ENCODE results near the gene CDC25C. TPM values are rescaled to one million over a fixed set of nuclear protein-coding genes. Genes with fewer than 3 reads are reported as not detected.
A peak's percentile ranks its signal among the peaks of the same experiment; 100 is the strongest.
"Not testable (repeated sequence)": the region's sequence is repeated elsewhere in the genome, so short reads cannot be mapped to it uniquely, and the experiment has no call there.

Gene CDC25C
- total RNA-seq, 1 experiment from 2014 or later: 13.4 TPM

DNA sequence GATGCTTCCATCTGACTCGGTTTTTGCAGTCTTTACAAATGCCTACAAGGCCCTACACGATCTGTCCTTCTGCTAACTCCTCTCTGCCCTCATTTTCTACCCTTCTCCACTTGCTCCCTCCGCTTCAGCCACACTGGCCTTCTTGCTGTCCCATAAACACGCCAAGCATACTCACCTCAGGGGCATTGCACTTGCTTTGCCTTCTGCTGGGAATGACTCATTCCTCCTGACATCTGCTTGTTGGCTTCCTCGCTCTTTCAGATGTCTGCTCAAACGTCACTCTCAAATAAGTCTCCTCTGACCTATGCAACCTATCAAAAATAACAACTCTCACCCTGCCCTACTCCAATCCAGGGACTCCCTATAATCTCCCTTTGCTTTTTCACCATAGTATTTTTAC is 28.2 kb downstream of the CDC25C start:
- in situ Hi-C loops (cut with HindIII; ENCODE audit: low pct_unique_long_range_greater_than_20kb, low sequenced_read_pairs): no loop called here

DNA sequence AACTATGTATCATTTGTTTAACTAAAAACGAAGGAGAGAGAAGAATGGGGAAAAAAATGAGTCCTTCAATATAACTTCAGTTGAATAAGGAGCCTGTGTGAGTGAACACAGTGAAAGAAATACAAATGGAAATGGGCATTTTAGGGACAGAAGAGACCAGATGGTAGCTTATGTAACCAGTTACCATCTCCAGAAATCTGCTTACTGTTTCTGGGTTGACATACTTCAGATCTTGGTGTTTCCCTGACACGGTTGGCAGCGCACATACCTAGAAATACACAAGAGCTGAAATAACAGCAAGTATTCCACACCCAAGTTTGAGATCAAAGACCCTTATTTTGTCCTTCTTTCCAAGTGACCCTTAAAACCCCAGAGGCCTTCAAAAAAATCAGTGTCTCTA is 42.3 kb downstream of the CDC25C start:
- DNase-seq (ENCODE audit: low read depth): no peak
- in situ Hi-C loops (cut with HindIII; ENCODE audit: low pct_unique_long_range_greater_than_20kb, low sequenced_read_pairs): no loop called here

More for the DNA sequence above, 28.2 kb downstream of the CDC25C start:
- no peak for DNase-seq (ENCODE audit: low read depth)

DNA sequence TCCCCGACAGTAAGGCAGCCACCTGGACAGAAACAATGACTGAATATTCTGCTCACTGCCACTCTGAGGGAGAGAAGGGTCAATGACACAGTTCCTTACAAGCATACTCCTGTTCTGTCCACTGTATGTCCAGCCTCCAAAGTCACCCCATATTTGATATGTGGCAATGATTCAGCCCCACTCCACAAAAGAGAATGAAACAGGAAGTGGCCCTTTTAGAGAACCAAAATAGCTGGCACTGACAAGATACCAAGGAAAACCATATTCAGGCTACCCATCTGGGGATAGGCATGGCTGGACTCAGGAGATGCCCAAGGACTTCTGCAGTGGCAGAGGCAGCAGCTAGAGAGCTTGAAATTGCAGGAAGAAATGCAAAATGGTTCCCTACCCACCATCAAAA is 44.4 kb downstream of the CDC25C start:
- in situ Hi-C loops (cut with HindIII; ENCODE audit: low pct_unique_long_range_greater_than_20kb, low sequenced_read_pairs): no loop called here

GRCh38 chr5:138282920-138283742 is 48.5 kb downstream of the CDC25C start:
- in situ Hi-C loops (cut with HindIII; ENCODE audit: low pct_unique_long_range_greater_than_20kb, low sequenced_read_pairs): no loop called here
- peak; percentile 15 for DNase-seq (ENCODE audit: low read depth)

More for the DNA sequence above, 44.4 kb downstream of the CDC25C start:
- no peak for DNase-seq (ENCODE audit: low read depth)

DNA sequence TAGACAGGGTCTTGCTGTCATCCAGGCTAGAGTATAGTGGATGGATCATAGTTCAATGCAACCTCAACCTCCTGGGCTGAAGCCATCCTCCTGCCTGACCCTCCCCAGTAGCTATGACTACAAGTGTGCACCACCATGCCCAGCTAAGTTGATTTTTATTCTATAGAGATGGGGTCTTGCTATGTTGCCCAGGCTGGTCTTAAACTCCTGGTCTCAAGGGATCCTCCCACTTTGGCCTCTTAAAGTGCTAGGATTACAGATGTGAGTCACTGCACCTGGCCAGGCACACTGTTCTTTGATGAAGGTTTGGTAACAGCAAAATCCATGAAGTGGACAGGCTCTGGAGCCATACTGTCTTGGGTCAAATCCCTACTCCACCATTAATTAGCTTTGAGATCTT is 50.7 kb downstream of the CDC25C start:
- in situ Hi-C loops (cut with HindIII; ENCODE audit: low pct_unique_long_range_greater_than_20kb, low sequenced_read_pairs): no loop called here
- DNase-seq (ENCODE audit: low read depth): no peak

DNA sequence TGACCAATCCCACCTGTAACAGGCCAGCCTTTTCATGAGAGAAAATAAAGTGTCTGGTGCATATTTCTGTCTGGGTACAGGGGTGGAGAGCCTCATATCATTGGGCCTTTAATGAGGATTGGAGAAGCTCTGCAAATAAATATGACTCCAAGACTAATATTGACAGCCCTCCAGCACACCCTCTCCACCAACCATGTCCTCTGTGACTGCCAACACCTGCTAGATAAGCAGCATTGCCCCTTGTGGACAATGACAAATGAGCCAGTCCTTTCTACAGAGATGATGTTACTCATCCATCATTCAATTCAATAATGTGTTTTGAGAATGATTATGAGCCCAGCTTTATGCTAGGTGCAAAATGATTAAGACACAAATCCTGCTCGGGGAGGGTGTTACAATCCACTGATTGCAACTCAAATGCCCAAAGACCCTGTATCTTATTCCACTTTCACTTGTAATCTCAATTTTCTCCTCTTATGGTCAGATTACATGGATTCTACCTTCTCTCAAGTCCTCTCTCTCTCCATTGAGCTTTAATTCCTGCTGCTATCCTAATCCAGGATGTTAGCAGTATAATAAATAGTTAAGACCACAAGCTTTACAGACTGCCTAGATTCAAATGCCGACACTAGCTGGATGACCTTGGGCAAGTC is 55.1 kb downstream of the CDC25C start:
- DNase-seq (ENCODE audit: low read depth): no peak
- in situ Hi-C loops (cut with HindIII; ENCODE audit: low pct_unique_long_range_greater_than_20kb, low sequenced_read_pairs): no loop called here

- in situ Hi-C loops (cut with HindIII; ENCODE audit: low pct_unique_long_range_greater_than_20kb, low sequenced_read_pairs): no loop called here
- DNase-seq (ENCODE audit: low read depth): no peak
These were observed 55.7 kb downstream of the CDC25C start for GRCh38 chr5:138275895-138276294.

- in situ Hi-C loops (cut with HindIII; ENCODE audit: low pct_unique_long_range_greater_than_20kb, low sequenced_read_pairs): no loop called here
- DNase-seq (ENCODE audit: low read depth): no peak
These were observed 56.2 kb downstream of the CDC25C start for GRCh38 chr5:138275379-138275782.

GRCh38 chr5:138274189-138274853 is 57.3 kb downstream of the CDC25C start, which contains the start of gene GFRA3:
GFRA3 (minus strand) TSS chr5:138274621; CDS start chr5:138274424, 197 bp downstream.
- DNase-seq (ENCODE audit: low read depth): no peak
- in situ Hi-C loops (cut with HindIII; ENCODE audit: low pct_unique_long_range_greater_than_20kb, low sequenced_read_pairs): no loop called here

DNA sequence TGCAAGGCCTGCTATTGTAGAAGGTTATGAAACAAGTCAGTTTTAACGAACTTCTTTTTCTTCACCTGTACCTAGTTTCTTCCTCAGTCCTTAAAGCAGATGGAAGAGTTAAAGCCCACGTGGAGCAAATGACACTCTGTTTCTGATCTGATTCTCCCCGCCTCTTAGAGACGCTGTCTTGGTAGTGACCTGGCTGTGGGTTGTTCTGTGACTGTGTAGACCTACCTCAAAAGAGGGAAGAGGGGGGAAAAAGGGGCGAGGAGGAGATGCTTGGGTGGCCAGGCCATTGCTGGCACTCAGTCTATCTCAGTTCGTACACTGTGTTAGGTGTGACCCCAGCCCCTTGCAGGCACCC is 57.8 kb downstream of the CDC25C start:
- no peak for DNase-seq (ENCODE audit: low read depth)
- in situ Hi-C loops (cut with HindIII; ENCODE audit: low pct_unique_long_range_greater_than_20kb, low sequenced_read_pairs): no loop called here

DNA sequence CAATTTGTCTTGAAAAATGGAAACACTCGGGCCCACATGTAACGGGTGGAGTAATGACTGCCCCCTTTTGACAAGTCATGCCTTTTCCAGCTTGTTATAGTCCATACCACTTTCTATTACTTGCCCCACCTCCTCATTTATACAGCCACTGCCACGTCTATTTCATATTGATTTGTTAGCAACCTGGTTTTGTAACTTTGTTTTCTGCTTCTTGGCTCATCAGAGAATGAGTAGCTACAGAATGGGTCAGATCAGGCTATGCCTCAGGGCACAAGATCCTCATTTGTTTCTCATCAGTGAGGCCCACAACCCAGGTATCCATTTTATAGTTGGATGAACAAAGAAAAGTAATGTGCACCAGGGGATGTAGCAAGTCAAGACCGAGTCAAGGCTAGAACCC is 58.9 kb downstream of the CDC25C start:
- no peak for DNase-seq (ENCODE audit: low read depth)
- in situ Hi-C loops (cut with HindIII; ENCODE audit: low pct_unique_long_range_greater_than_20kb, low sequenced_read_pairs): no loop called here

DNA sequence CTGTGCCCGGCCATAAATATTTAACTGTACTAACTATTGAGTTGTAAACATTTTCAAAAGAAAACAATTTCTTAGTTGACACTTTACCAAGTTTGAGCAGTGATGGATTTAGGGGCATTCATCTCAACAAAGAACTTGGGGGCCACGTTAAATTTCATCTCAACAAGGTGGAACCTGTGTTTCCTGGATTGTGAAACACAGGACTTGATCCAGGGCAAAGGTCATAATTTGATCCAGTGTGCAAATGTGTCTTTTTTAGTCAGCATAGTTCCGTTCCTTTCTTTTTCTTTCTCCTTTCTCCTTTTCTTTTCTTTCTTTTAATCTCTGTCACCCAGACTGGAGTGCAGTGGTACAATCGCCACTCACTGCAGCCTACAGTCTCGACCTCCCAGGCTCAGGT is 60.3 kb downstream of the CDC25C start:
- DNase-seq (ENCODE audit: low read depth): no peak
- in situ Hi-C loops (cut with HindIII; ENCODE audit: low pct_unique_long_range_greater_than_20kb, low sequenced_read_pairs): no loop called here

GRCh38 chr5:138264183-138264582 is 67.4 kb downstream of the CDC25C start:
- in situ Hi-C loops (cut with HindIII; ENCODE audit: low pct_unique_long_range_greater_than_20kb, low sequenced_read_pairs): no loop called here
- no peak for DNase-seq (ENCODE audit: low read depth)

DNA sequence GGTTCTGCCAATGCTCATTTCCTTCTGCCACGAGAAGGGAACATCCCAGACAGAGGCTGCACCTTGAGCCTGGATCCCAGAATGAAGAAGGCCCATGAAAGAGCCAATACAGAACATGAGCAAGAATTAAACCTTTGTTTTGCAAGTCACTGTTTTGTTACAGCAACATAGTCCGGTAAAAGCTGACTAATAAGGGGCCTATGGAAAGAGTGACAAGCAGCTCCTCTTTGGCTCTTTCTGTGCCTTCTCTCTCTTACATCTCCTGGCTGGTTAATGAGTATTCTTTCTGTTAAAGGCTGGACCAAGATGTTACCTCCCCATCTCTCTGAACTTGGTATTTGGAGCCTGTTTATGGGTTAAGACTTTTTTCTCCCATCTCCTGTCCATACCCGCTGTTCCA is 68.0 kb downstream of the CDC25C start:
- no peak for DNase-seq (ENCODE audit: low read depth)
- in situ Hi-C loops (cut with HindIII; ENCODE audit: low pct_unique_long_range_greater_than_20kb, low sequenced_read_pairs): no loop called here

DNA sequence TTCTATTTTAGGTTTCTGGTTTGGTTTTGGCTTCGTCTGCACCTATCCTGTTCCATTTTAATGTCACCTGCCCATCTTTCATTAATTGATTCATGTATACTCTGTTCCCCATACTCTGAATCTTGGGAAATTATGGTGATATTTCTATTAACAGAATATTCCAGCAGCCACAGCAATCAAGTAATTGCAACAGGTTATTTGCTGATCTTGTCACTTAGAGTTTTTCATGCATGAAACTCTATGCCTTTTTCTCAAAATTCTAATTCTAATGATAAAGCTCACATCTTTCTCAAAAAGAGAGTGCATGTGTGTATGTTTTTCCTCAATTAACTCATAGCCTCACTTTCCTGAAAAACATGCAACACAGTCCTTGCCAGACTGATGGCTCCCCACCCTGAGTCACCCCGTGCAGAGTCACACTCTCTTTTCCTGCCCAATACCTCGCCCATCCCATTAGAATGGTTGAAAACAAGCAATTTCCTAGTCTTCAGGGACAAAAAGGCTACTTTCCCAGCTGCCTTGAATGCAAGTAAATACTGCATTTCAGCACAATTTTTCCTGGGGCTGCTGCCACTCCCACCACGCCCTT is 72.8 kb downstream of the CDC25C start:
- DNase-seq (ENCODE audit: low read depth): no peak
- in situ Hi-C loops (cut with HindIII; ENCODE audit: low pct_unique_long_range_greater_than_20kb, low sequenced_read_pairs): no loop called here

DNA sequence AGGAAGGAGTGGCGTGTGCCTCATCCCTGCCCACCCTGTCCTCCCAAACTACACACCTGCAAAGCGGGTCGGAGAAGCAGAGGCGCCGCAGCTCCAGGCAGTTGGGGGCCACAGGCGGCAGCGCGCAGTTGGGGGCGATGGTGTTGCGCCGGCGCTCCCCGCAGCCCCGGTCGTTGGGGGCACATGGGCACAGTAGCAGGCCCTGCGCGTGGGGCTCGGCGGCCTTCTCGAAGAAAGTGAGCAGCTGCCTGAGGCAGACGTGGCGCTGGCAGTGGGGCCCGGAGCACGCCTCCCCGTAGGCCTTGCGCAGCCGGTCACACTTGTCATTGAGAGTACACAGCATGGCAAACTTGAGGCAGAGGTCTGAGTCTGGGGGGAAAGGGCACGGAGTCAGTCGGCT is 74.0 kb downstream of the CDC25C start:
- in situ Hi-C loops (cut with HindIII; ENCODE audit: low pct_unique_long_range_greater_than_20kb, low sequenced_read_pairs): no loop called here
- no peak for DNase-seq (ENCODE audit: low read depth)

DNA sequence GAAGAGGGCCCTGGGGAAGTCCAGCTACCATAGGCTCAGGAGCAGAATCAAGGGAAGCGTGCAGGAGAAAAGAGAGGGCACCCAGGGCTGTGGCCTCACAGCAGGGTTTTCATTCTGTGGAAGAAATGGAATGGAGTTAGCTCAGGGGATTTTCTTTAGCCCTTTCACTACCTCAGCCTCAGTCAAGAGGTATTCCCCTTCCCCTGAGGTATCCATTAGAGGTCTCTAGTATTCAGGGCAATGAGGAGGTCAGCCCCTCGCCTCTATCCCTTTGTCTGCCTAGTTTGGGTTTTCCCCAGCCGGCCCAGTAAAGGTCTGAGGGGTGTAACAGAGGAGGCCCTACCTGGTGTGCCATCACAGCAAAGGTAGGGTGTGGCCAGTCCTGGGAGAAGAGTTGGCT is 78.7 kb downstream of the CDC25C start:
- in situ Hi-C loops (cut with HindIII; ENCODE audit: low pct_unique_long_range_greater_than_20kb, low sequenced_read_pairs): no loop called here
- DNase-seq (ENCODE audit: low read depth): no peak

- in situ Hi-C loops (cut with HindIII; ENCODE audit: low pct_unique_long_range_greater_than_20kb, low sequenced_read_pairs); DNase-seq (ENCODE audit: low read depth): not testable (repeated sequence)
These were observed 83.8 kb downstream of the CDC25C start for GRCh38 chr5:138247800-138248199.

GRCh38 chr5:138246822-138247221 is 84.8 kb downstream of the CDC25C start:
- in situ Hi-C loops (cut with HindIII; ENCODE audit: low pct_unique_long_range_greater_than_20kb, low sequenced_read_pairs): no loop called here

More at GRCh38 chr5:138246822-138247221, 84.8 kb downstream of the CDC25C start:
- DNase-seq (ENCODE audit: low read depth): no peak

Data from Caki2 (cell line).